Esophagus (tissue), 2 donors: Measurements from ENCODE around the gene EXO1. TPM values are rescaled to one million over a fixed set of nuclear protein-coding genes. Genes with fewer than 3 reads are reported as not detected.
A peak's percentile ranks its signal among the peaks of the same experiment; 100 is the strongest.
"Not testable (repeated sequence)": the region's sequence is repeated elsewhere in the genome, so short reads cannot be mapped to it uniquely, and the experiment has no call there.

Experiments
- H3K27ac ChIP-seq, 2 donors: one replicate each; pipeline ENCODE4 v1.5.1; 2013; ENCODE audit warnings: low read depth in 2 of 2, mild to moderate bottlenecking in 2 of 2, inconsistent platforms in 1 of 2, low read length in 1 of 2, moderate library complexity in 1 of 2
- H3K27me3 ChIP-seq, 2 donors: one replicate each; pipeline ENCODE4 v1.6.1; 2013; ENCODE audit warnings: low read length in 2 of 2, control low read depth in 1 of 2, mild to moderate bottlenecking in 1 of 2; ENCODE audit not compliant: insufficient read depth in 2 of 2, control insufficient read depth in 1 of 2
- H3K36me3 ChIP-seq, 2 donors: one replicate each; pipeline ENCODE4 v1.6.1; 2013; ENCODE audit warnings: low read length in 1 of 2; ENCODE audit not compliant: control insufficient read depth in 2 of 2, insufficient read depth in 2 of 2
- H3K4me1 ChIP-seq, 2 donors: one replicate each; pipeline ENCODE4 v1.6.1; 2013; ENCODE audit warnings: low read length in 1 of 2; ENCODE audit not compliant: control insufficient read depth in 2 of 2, insufficient read depth in 2 of 2
- H3K4me3 ChIP-seq, 2 donors: one replicate each; pipeline ENCODE4 v1.5.1; 2013; ENCODE audit warnings: low read length in 2 of 2, mild to moderate bottlenecking in 2 of 2, low read depth in 1 of 2, moderate library complexity in 1 of 2
- H3K9me3 ChIP-seq, 2 donors: one replicate each; pipeline ENCODE4 v1.6.1; 2013; ENCODE audit warnings: mild to moderate bottlenecking in 2 of 2, low read depth in 1 of 2, low read length in 1 of 2, moderate library complexity in 1 of 2; ENCODE audit not compliant: control insufficient read depth in 2 of 2, insufficient read depth in 1 of 2
- WGBS, 2 donors: extraction: QIAGEN DNeasy Blood & Tissue Kit; methylation state at CpG; one replicate each; pipeline ENCODE4 v1.1.7; 2013; 5-methylcytosine and 5-hydroxymethylcytosine counted together
- polyA plus RNA-seq, 2 donors: library from polyadenylated mRNA; stranded (reverse); fragments of 200-250 nt; gene quantifications; one replicate each; pipeline ENCODE4 v1.2.3, GENCODE V29; 2013
- donor health status: healthy with polysubstance abuse.
- donor health status: Bipolar disorder and iron deficiency.

The EXO1 gene
- polyA plus RNA-seq: 1 to 10 TPM; 1.2 to 2.7 TPM

GRCh38 chr1:241847796-241848685 lies at the start of gene EXO1:
TSS of gene EXO1 (plus strand) at chr1:241848204. CDS start at chr1:241850426, 2,222 bp downstream.
- H3K4me1 ChIP-seq: peaks cover 5 to 6% of the 10 kb centered on the region in 2 donors
- 0 to 1% methylated on average over 68 of the region's 68 CpGs for WGBS, 2 donors
- H3K27me3 ChIP-seq: no peaks in the 10 kb centered on the region

GRCh38 chr1:241799416-241799815 lies 48.6 kb upstream of the EXO1 start:
- H3K4me3 ChIP-seq: no peak overlapping the region
- 89 to 97% methylated on average over 1 of the region's 1 CpG for WGBS, 2 donors
- H3K36me3 ChIP-seq: no peaks in the 10 kb centered on the region
- no peaks in the 10 kb centered on the region for H3K4me1 ChIP-seq
- no peak overlapping the region for H3K27ac ChIP-seq
- no peaks in the 10 kb centered on the region for H3K9me3 ChIP-seq
- no peaks in the 10 kb centered on the region for H3K27me3 ChIP-seq

More at GRCh38 chr1:241847796-241848685, at the start of gene EXO1:
- Histone ChIP-seq H3K4me3 (peak within 1 kb of the TSS; percentile 86 to 99), H3K36me3 (no peaks in the 10 kb centered on the region), H3K9me3 (no peaks in the 10 kb centered on the region), H3K27ac (peak within 1 kb of the TSS; percentile 100)

GRCh38 chr1:241800640-241801039 lies 47.4 kb upstream of the EXO1 start:
- no peak overlapping the region for H3K4me3 ChIP-seq
- H3K9me3 ChIP-seq: no peaks in the 10 kb centered on the region
- no peaks in the 10 kb centered on the region for H3K4me1 ChIP-seq
- no peak overlapping the region for H3K27ac ChIP-seq
- H3K36me3 ChIP-seq: no peaks in the 10 kb centered on the region
- no peaks in the 10 kb centered on the region for H3K27me3 ChIP-seq
- 72 to 80% methylated on average over 3 of the region's 3 CpGs for WGBS, 2 donors

- Histone ChIP-seq H3K4me1 (no peaks in the 10 kb centered on the region), H3K36me3 (no peaks in the 10 kb centered on the region), H3K27ac (no peak overlapping the region), H3K27me3 (no peaks in the 10 kb centered on the region), H3K4me3 (no peak overlapping the region), H3K9me3 (no peaks in the 10 kb centered on the region)
- 76 to 84% methylated on average over 3 of the region's 3 CpGs for WGBS, 2 donors
These were observed 45.1 kb upstream of the EXO1 start for GRCh38 chr1:241802863-241803262.

GRCh38 chr1:241804706-241805105 lies 43.3 kb upstream of the EXO1 start:
- not testable (repeated sequence) for H3K4me3 ChIP-seq, H3K36me3 ChIP-seq, H3K27ac ChIP-seq, H3K9me3 ChIP-seq, H3K4me1 ChIP-seq, H3K27me3 ChIP-seq
- WGBS, 2 donors: 80 to 82% methylated on average over 4 of the region's 4 CpGs

- no peaks in the 10 kb centered on the region for H3K27me3 ChIP-seq
- no peaks in the 10 kb centered on the region for H3K36me3 ChIP-seq
- WGBS, 2 donors: 53 to 66% methylated on average over 2 of the region's 2 CpGs
- H3K4me1 ChIP-seq: no peaks in the 10 kb centered on the region
- H3K27ac ChIP-seq: no peak overlapping the region
- no peaks in the 10 kb centered on the region for H3K9me3 ChIP-seq
- no peak overlapping the region for H3K4me3 ChIP-seq
These were observed 39.7 kb upstream of the EXO1 start for GRCh38 chr1:241808265-241808664.

- no peaks in the 10 kb centered on the region for H3K36me3 ChIP-seq
- H3K9me3 ChIP-seq: no peaks in the 10 kb centered on the region
- no peak overlapping the region for H3K4me3 ChIP-seq
- WGBS, 2 donors: 87 to 88% methylated on average over 8 of the region's 8 CpGs
- H3K4me1 ChIP-seq: no peaks in the 10 kb centered on the region
- H3K27me3 ChIP-seq: no peaks in the 10 kb centered on the region
- no peak overlapping the region for H3K27ac ChIP-seq
These were observed 37.1 kb upstream of the EXO1 start for GRCh38 chr1:241810769-241811405.

- H3K4me1 ChIP-seq: no peaks in the 10 kb centered on the region
- no peaks in the 10 kb centered on the region for H3K27me3 ChIP-seq
- WGBS, 2 donors: 79 to 87% methylated on average over 8 of the region's 8 CpGs
- no peak overlapping the region for H3K27ac ChIP-seq
- no peaks in the 10 kb centered on the region for H3K9me3 ChIP-seq
- no peak overlapping the region for H3K4me3 ChIP-seq
- no peaks in the 10 kb centered on the region for H3K36me3 ChIP-seq
These were observed 34.2 kb upstream of the EXO1 start for GRCh38 chr1:241813768-241814320.

- no peaks in the 10 kb centered on the region for H3K4me1 ChIP-seq
- 69 to 79% methylated on average over 6 of the region's 6 CpGs for WGBS, 2 donors
These were observed 32.0 kb upstream of the EXO1 start for GRCh38 chr1:241816008-241816407.

More at GRCh38 chr1:241816008-241816407, 32.0 kb upstream of the EXO1 start:
- Histone ChIP-seq H3K9me3 (no peaks in the 10 kb centered on the region), H3K4me3 (no peak overlapping the region), H3K27ac (no peak overlapping the region), H3K36me3 (no peaks in the 10 kb centered on the region), H3K27me3 (no peaks in the 10 kb centered on the region)
